Gastrocnemius medialis (tissue), 4 donors: ENCODE data around the gene RNLS.
A peak's percentile ranks its signal among the peaks of the same experiment; 100 is the strongest.

ENCODE experiments used
- POLR2A ChIP-seq, 2 donors: fragments of 450-650 bp; IDR thresholded peaks; one replicate each; pipeline ENCODE4 v1.6.1; 2017; ENCODE audit warnings: antibody characterized with exemption in 2 of 2, mild to moderate bottlenecking in 2 of 2, moderate library complexity in 2 of 2
- TF ChIP-seq, protein P1 (sequence below), 5 experiments: fragments of 450-650 bp in 3 of 5; fragments of 200-600 bp in 2 of 5; sonication (generic) in 2 of 5; IDR thresholded peaks in 4 of 5; conservative IDR thresholded peaks in 1 of 5; 1 replicate in 4 of 5; 2 replicates in 1 of 5; pipeline ENCODE4 v1.5.1; 2016 to 2019; ENCODE audit warnings: antibody characterized with exemption in 5 of 5, mild to moderate bottlenecking in 3 of 5, moderate library complexity in 3 of 5

DNA sequence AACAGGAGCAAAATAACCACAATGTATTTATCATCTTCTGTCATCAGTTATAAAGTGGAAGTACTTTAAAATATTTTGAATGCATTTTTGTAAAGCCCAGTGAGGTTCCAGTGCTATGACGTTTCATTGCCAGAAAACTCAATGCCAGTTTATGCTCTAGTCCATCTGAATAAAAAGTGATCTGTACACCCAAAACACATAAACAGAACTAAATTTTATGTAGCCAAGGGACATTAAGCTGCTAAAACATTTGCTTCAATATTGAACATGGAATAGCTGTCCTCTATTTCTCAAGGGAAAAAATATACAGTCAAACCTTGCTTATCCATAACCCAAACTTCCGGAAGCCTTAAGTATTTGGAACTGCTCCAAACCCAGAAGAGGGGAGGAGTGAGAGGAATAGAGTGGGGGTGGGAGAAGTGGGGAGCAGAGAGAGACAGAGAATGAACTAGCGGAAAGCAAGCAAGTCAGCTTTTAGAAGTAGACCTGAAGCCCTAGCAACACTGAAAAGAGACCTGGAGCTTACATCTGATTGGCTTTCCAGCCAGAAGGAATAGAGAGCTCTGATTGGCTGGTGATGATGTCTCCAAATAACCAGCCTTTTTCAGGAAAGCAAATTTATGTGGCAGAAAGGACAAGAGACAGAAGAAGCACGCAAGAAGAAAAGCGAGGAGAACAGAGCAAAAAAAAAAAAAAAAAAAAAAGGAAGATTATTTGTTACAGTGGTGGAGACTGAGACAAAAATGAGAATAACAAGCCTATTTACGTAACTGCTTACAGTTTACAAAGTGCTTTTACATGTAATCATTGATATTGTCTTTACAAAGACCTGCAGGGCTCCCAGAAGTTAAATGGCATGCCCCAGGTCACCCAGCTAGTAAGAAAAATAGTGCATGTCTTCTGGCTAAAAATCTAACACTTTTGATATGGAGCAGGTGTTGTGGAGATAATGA is 196.0 kb downstream of the RNLS start:
- TF ChIP-seq, protein P1, sequence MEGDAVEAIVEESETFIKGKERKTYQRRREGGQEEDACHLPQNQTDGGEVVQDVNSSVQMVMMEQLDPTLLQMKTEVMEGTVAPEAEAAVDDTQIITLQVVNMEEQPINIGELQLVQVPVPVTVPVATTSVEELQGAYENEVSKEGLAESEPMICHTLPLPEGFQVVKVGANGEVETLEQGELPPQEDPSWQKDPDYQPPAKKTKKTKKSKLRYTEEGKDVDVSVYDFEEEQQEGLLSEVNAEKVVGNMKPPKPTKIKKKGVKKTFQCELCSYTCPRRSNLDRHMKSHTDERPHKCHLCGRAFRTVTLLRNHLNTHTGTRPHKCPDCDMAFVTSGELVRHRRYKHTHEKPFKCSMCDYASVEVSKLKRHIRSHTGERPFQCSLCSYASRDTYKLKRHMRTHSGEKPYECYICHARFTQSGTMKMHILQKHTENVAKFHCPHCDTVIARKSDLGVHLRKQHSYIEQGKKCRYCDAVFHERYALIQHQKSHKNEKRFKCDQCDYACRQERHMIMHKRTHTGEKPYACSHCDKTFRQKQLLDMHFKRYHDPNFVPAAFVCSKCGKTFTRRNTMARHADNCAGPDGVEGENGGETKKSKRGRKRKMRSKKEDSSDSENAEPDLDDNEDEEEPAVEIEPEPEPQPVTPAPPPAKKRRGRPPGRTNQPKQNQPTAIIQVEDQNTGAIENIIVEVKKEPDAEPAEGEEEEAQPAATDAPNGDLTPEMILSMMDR (IDR thresholded peaks at IDR 0.05 in 4 of 5, conservative IDR thresholded peaks at IDR 0.05 in 1 of 5), result no peak
- peak in 1 of 2 donors; percentile 26 for TF ChIP-seq POLR2A (IDR thresholded peaks at IDR 0.05)
